Caco-2 (cell line): ENCODE data around the gene CNIH3. TPM values are rescaled to one million over a fixed set of nuclear protein-coding genes. Genes with fewer than 3 reads are reported as not detected.
A peak's percentile ranks its signal among the peaks of the same experiment; 100 is the strongest.

Experiments used
- BruUV-seq: library from RNA; stranded (reverse); fragments of 400-500 nt; replicated peaks from 2 replicates; lab custom pipeline; 2021; lab: Mats Ljungman, UMichigan
- CTCF ChIA-PET: fragments of 300-600 bp; sonication (Branson Sonifier 250); formaldehyde crosslinking; loops from one replicate; lab custom pipeline; 2022; ENCODE audit warnings: antibody characterized with exemption; lab: Charles Lee
- POLR2A ChIA-PET: fragments of 300-600 bp; sonication (Branson Sonifier 250); formaldehyde crosslinking; loops from one replicate; lab custom pipeline; 2022; ENCODE audit warnings: antibody characterized with exemption; lab: Charles Lee
- DNase-seq, 2 experiments: peaks; one replicate each; pipeline versions ENCODE4 v3.0.0 to v3.0.0-alpha.2; 2020 to 2022
- H3K27me3 ChIP-seq: replicated peaks from 2 replicates; pipeline ENCODE4 v1.6.0; 2011; ENCODE audit warnings: low read length; ENCODE audit not compliant: control insufficient read depth, insufficient read depth
- H3K36me3 ChIP-seq: 2 replicates; pipeline ENCODE4 v1.5.1; 2011; ENCODE audit warnings: low read length; ENCODE audit not compliant: control insufficient read depth, insufficient read depth
- H3K4me1 ChIP-seq: fragments of 250-450 bp; sonication (Bioruptor Pico); 2 replicates; pipeline ENCODE4 v1.5.1; 2020; ENCODE audit warnings: mild to moderate bottlenecking
- H3K4me3 ChIP-seq: 2 replicates; pipeline ENCODE4 v1.5.1; 2011; ENCODE audit warnings: low read depth, mild to moderate bottlenecking, control low read depth, low read length
- H3K9me3 ChIP-seq: fragments of 250-450 bp; sonication (Bioruptor Pico); 2 replicates; pipeline ENCODE4 v1.5.1; 2020; ENCODE audit warnings: mild to moderate bottlenecking, moderate library complexity
- H3K27ac Mint-ChIP-seq: one replicate; pipeline ENCODE4 v1.8.0; 2022; ENCODE audit warnings: mixed read lengths; ENCODE audit not compliant: unreplicated experiment
- H3K27me3 Mint-ChIP-seq: one replicate; pipeline ENCODE4 v1.8.0; 2022; ENCODE audit warnings: mixed read lengths; ENCODE audit not compliant: insufficient read depth, unreplicated experiment
- H3K36me3 Mint-ChIP-seq: one replicate; pipeline ENCODE4 v1.8.0; 2022; ENCODE audit warnings: mild to moderate bottlenecking, mixed read lengths; ENCODE audit not compliant: insufficient read depth, unreplicated experiment
- H3K4me1 Mint-ChIP-seq: one replicate; pipeline ENCODE4 v1.8.0; 2022; ENCODE audit warnings: low read depth, mixed read lengths; ENCODE audit not compliant: unreplicated experiment
- H3K4me3 Mint-ChIP-seq: one replicate; pipeline ENCODE4 v1.8.0; 2022; ENCODE audit warnings: mild to moderate bottlenecking, moderate library complexity, mixed read lengths; ENCODE audit not compliant: unreplicated experiment
- H3K9me3 Mint-ChIP-seq: one replicate; pipeline ENCODE4 v1.8.0; 2022; ENCODE audit warnings: mixed read lengths; ENCODE audit not compliant: unreplicated experiment
- CTCF ChIP-seq, 2 experiments: fragments of 200-600 bp in 1 of 2; IDR thresholded peaks; 1 replicate in 1 of 2; 2 replicates in 1 of 2; pipeline versions ENCODE4 v1.5.1 to v1.8.0; 2011 to 2022; ENCODE audit warnings: antibody characterized with exemption in 1 of 2, control low read depth in 1 of 2, inconsistent platforms in 1 of 2, low read depth in 1 of 2, low read length in 1 of 2, mild to moderate bottlenecking in 1 of 2, moderate library complexity in 1 of 2; ENCODE audit not compliant: insufficient read depth in 1 of 2, severe bottlenecking in 1 of 2, unreplicated experiment in 1 of 2
- intact Hi-C: fragments of 100-400 bp; cut with micrococcal nuclease; formaldehyde crosslinking; loops from one replicate; pipeline ENCODE4 v1.10.0; 2022; ENCODE audit not compliant: unreplicated experiment
- total RNA-seq: library from RNA; stranded (reverse); gene quantifications from 2 replicates; pipeline ENCODE4 v1.2.3, GENCODE V29; 2022

Gene CNIH3
- total RNA-seq, 1 experiment from 2014 or later: 2.2 TPM

DNA sequence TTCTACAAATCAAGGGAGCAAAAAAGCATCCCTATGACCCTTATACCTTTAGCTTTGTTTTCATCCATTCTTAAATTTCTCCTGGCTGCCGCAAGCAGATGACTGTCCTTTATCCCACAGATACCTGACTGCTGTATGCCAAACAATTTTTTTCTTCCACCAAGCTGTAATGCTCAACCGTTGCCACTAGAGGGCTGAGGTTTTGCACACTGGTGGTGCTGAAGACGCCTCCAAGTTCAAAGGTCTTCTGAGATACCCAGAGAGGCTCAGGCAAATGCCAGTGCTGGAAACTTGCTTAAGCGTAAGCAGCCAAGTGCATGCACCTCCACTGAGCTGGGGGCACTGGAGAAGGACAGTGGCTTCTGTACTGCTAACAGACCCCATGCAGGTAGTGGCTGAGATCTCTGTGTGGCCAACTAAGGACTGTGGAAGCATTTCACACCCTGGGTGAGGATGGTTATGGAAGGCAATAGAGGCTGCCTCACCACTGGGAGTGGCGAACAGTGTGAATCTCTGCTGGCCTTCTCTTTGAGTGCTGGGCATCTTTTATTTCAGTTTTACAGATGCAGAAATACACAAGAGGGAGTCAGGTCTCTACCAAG, 28.5 kb downstream of the CNIH3 start:
- Mint-ChIP-seq H3K9me3 (no peaks in the 10 kb centered on the region), H3K27me3 (no peaks in the 10 kb centered on the region), H3K36me3 (peaks cover 4% of the 10 kb centered on the region), H3K27ac (no peak overlapping the region), H3K4me3 (no peak overlapping the region), H3K4me1 (no peaks in the 10 kb centered on the region)
- no peaks in the 10 kb centered on the region for H3K27me3 ChIP-seq
- peaks cover 2% of the 10 kb centered on the region for H3K4me1 ChIP-seq
- H3K36me3 ChIP-seq: no peaks in the 10 kb centered on the region
- H3K9me3 ChIP-seq: no peaks in the 10 kb centered on the region
- ChIA-PET POLR2A (no interaction called here), CTCF (interaction anchor here (0.7 to 1.8 kb wide), 10 partner anchors 8 to 278 kb away, joined by 3 to 25 read pairs (median 3); partner anchors contain the start of gene CNIH3)
- H3K4me3 ChIP-seq: no peak overlapping the region
- peak; percentile 74 to 78 for DNase-seq
- TF ChIP-seq CTCF (IDR thresholded peaks at IDR 0.05; ENCODE audit: insufficient read depth in 1 of 2, low read depth in 1 of 2, low read length in 1 of 2, severe bottlenecking in 1 of 2, unreplicated experiment in 1 of 2): peak; percentile 91
- BruUV-seq: no TSS peak
- intact Hi-C loops: loop anchor here (1.0 kb wide), 4 partner anchors 131 to 278 kb away; no protein-coding TSS in a partner anchor

DNA sequence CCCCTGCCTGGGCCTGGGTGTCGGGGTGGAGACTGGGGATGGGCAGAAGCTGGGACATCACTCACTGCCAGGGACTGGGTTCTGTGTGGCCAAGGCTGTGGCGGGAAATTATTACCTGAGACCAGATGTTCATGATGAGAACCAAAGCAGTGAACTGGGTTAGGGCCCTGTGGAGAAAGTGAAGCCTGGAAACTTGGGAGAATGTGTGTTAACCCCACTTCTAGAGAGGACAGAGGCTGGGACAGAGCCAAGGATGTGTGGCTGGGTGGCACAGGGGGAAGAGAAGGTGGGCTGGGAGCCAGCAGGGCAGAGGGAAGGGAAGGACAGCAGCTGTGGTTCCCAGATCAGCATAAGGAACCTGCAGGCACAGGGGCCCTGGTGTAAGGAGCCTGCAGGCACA, 31.3 kb downstream of the CNIH3 start:
- H3K4me1 Mint-ChIP-seq: no peaks in the 10 kb centered on the region
- no peaks in the 10 kb centered on the region for H3K27me3 Mint-ChIP-seq
- BruUV-seq: no TSS peak
- H3K4me3 Mint-ChIP-seq: no peak overlapping the region
- no peak for DNase-seq
- intact Hi-C loops: no loop called here
- Histone ChIP-seq H3K36me3 (no peaks in the 10 kb centered on the region), H3K9me3 (no peaks in the 10 kb centered on the region), H3K27me3 (no peaks in the 10 kb centered on the region), H3K4me1 (no peaks in the 10 kb centered on the region), H3K4me3 (no peak overlapping the region)
- H3K9me3 Mint-ChIP-seq: no peaks in the 10 kb centered on the region
- peaks cover 4% of the 10 kb centered on the region for H3K36me3 Mint-ChIP-seq
- no peak for TF ChIP-seq CTCF (IDR thresholded peaks at IDR 0.05; ENCODE audit: insufficient read depth in 1 of 2, low read depth in 1 of 2, low read length in 1 of 2, severe bottlenecking in 1 of 2, unreplicated experiment in 1 of 2)
- ChIA-PET POLR2A (no interaction called here), CTCF (no interaction called here)
- no peak overlapping the region for H3K27ac Mint-ChIP-seq

DNA sequence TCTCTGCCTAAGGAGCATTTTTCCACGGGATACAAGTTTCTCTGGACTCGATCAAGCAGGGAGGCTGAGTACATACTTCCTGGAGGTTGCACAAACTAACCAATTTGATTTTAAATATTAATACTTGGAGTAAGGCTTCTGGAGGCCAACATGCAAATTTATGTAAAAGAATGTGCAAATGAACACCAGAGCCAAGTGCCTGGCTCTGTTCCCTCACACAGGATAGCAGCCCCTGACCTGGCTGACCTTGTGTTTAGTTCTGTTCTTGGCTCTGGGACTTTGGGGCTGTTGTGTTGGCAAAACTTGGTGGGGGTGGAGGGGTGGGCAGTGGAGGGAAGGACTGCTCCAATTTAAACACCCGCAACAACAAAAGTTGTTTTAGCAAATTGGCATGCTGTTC, 34.2 kb downstream of the CNIH3 start:
- Mint-ChIP-seq H3K27me3 (no peaks in the 10 kb centered on the region), H3K9me3 (no peaks in the 10 kb centered on the region), H3K36me3 (no peaks in the 10 kb centered on the region), H3K4me1 (no peaks in the 10 kb centered on the region), H3K4me3 (no peak overlapping the region), H3K27ac (no peak overlapping the region)
- POLR2A ChIA-PET: no interaction called here
- DNase-seq: no peak
- no peak for TF ChIP-seq CTCF (IDR thresholded peaks at IDR 0.05; ENCODE audit: insufficient read depth in 1 of 2, low read depth in 1 of 2, low read length in 1 of 2, severe bottlenecking in 1 of 2, unreplicated experiment in 1 of 2)
- no peaks in the 10 kb centered on the region for H3K4me1 ChIP-seq
- H3K27me3 ChIP-seq: no peaks in the 10 kb centered on the region
- no peaks in the 10 kb centered on the region for H3K9me3 ChIP-seq
- intact Hi-C loops: no loop called here
- BruUV-seq: no TSS peak
- no peaks in the 10 kb centered on the region for H3K36me3 ChIP-seq
- no peak overlapping the region for H3K4me3 ChIP-seq
- CTCF ChIA-PET: interaction anchor here (0.6 kb wide), 1 partner anchor 50 kb away, joined by 10 read pairs; no protein-coding TSS in a partner anchor
